Cardiac muscle cell (in vitro differentiated cells and primary cell): ENCODE data around the gene MYO5A. TPM values are rescaled to one million over a fixed set of nuclear protein-coding genes. Genes with fewer than 3 reads are reported as not detected.

Experiments used
- DNase-seq, 2 donors: peaks; one replicate each; pipeline versions ENCODE4 v3.0.0 to v3.0.0-alpha.2; 2010 to 2017; ENCODE audit warnings: low read depth in 1 of 2, low spot score in 1 of 2
- H3K27ac ChIP-seq: fragments of 200-600 bp; sonication (generic); 2 replicates; pipeline ENCODE4 v1.5.1; 2016
- H3K27me3 ChIP-seq: fragments of 200-600 bp; sonication (generic); 2 replicates; pipeline ENCODE4 v1.6.0; 2016; ENCODE audit warnings: control low read depth
- H3K36me3 ChIP-seq: fragments of 200-600 bp; sonication (generic); 2 replicates; pipeline ENCODE4 v1.5.1; 2016; ENCODE audit warnings: control low read depth
- H3K4me1 ChIP-seq: fragments of 200-600 bp; sonication (generic); 2 replicates; pipeline ENCODE4 v1.8.1; 2017; ENCODE audit warnings: low read depth, mild to moderate bottlenecking, mixed run types
- H3K4me3 ChIP-seq: fragments of 200-600 bp; sonication (generic); 2 replicates; pipeline ENCODE4 v1.5.1; 2016; ENCODE audit warnings: mild to moderate bottlenecking
- H3K9me3 ChIP-seq: fragments of 200-600 bp; sonication (generic); 2 replicates; pipeline ENCODE4 v1.5.1; 2017; ENCODE audit warnings: low read depth, mild to moderate bottlenecking, control low read depth
- polyA plus RNA-seq: library from polyadenylated mRNA; unstranded; fragments of >200 nt; fragmentation: Nextera tagmentation; extraction: Ambion mirVana; gene quantifications from 2 replicates; pipeline ENCODE4 v1.2.1, GENCODE V29; 2016
- total RNA-seq: library from RNA; depleted of rRNA; stranded (reverse); fragments of >200 nt; gene quantifications from 2 replicates; pipeline ENCODE4 v1.2.3, GENCODE V29; 2016
- TF ChIP-seq, protein P1 (sequence below): IDR thresholded peaks from 2 replicates; pipeline ENCODE4 v1.5.1; 2012; ENCODE audit warnings: low read depth, mild to moderate bottlenecking, low read length

MYO5A gene
- total and polyA plus RNA-seq, 2 experiments from 2014 or later, result 5.1 to 27.7 TPM

DNA sequence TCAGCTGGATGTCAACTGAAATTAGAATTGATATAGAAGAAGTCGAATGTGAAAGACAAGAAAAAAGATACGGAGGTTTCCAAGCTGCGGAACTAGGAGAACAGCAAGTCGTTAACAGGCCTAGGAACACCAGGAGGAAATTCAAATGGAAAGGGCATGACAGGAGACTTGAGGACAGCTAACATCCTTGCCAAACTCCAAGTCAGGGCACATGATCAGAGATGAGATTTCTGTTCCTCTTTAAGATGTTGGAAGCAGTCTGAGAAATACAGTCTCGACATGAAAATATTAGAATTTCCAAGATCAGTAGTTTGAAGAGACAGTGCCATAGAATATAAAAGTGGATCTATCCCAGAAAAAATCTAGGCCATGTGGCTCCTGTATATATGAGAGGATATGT is 5.0 kb downstream of the MYO5A start:
- H3K4me1 ChIP-seq, result no peaks in the 10 kb centered on the region

DNA sequence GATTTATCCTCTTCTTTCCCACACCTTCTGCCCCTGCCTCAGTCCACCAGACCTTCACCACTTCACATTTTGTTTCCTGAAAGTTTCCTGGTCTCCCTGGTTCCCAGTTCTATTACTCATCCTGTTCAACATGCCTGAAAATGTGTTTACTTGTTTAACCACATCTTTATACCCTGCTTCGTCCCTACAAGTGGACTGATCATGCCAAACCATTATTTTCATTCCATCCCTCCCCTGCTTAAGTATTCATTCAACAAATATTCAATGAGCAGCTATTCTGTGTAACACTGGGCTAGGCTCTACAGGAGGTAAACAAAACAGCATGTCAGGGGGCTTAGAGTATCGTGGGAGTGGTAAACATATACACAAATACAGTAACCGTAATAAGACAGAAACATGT is 5.5 kb downstream of the MYO5A start:
- no peaks in the 10 kb centered on the region for H3K36me3 ChIP-seq
- H3K9me3 ChIP-seq, result no peaks in the 10 kb centered on the region
- no peak overlapping the region for H3K4me3 ChIP-seq
- TF ChIP-seq, protein P1, sequence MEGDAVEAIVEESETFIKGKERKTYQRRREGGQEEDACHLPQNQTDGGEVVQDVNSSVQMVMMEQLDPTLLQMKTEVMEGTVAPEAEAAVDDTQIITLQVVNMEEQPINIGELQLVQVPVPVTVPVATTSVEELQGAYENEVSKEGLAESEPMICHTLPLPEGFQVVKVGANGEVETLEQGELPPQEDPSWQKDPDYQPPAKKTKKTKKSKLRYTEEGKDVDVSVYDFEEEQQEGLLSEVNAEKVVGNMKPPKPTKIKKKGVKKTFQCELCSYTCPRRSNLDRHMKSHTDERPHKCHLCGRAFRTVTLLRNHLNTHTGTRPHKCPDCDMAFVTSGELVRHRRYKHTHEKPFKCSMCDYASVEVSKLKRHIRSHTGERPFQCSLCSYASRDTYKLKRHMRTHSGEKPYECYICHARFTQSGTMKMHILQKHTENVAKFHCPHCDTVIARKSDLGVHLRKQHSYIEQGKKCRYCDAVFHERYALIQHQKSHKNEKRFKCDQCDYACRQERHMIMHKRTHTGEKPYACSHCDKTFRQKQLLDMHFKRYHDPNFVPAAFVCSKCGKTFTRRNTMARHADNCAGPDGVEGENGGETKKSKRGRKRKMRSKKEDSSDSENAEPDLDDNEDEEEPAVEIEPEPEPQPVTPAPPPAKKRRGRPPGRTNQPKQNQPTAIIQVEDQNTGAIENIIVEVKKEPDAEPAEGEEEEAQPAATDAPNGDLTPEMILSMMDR, result no peak
- peaks cover 16% of the 10 kb centered on the region for H3K27me3 ChIP-seq
- no peak overlapping the region for H3K27ac ChIP-seq
- H3K4me1 ChIP-seq, result no peaks in the 10 kb centered on the region
- peak in 1 of 2 donors; percentile 23 for DNase-seq

More for the DNA sequence above, 5.0 kb downstream of the MYO5A start:
- Histone ChIP-seq H3K9me3 (no peaks in the 10 kb centered on the region), H3K4me3 (no peak overlapping the region), H3K36me3 (no peaks in the 10 kb centered on the region), H3K27me3 (peaks cover 16% of the 10 kb centered on the region), H3K27ac (no peak overlapping the region)
- TF ChIP-seq, protein P1, result no peak
- DNase-seq, result no peak

DNA sequence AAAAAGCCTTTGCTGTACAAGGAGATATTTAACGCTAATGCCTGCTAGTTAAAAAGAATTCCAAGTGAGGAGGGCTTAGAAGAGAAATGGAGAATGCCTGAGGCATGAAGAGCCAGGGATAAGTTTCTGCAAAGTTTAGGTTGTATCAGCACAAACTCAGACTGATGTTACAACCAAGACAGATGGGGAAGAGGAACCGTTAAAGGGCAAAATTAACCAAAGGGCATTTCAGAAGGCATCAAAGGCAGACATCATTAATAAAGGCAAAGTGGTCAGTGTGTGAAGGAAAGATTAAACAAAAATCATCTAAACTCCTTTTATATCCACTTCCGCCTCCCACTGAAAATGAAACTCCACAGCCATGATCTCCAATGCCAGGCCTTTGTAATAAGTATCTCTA is 7.0 kb downstream of the MYO5A start:
- TF ChIP-seq, protein P1, result no peak
- peaks cover 4% of the 10 kb centered on the region for H3K27me3 ChIP-seq
- no peak overlapping the region for H3K27ac ChIP-seq
- no peak overlapping the region for H3K4me3 ChIP-seq
- H3K4me1 ChIP-seq, result no peaks in the 10 kb centered on the region
- no peaks in the 10 kb centered on the region for H3K36me3 ChIP-seq
- H3K9me3 ChIP-seq, result no peaks in the 10 kb centered on the region
- no peak for DNase-seq

DNA sequence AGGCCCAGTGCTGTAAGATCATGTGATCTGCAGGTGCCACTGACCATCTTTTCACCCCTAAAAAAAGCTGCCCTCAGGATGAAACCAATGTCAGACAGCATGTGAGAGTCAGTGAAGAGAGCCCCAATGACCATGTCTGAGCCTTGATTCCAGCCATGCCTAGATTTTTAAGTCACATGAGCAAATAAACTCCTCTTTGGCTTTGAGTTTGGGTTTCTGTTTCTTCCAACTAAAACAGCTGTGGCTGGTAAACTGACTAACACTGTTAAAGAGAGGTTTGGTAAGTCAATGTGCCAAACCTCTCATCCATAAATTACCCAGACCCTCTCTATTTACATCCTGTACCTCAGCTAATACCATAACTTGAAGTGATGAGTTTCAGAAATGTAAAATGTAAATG is 8.3 kb downstream of the MYO5A start:
- Histone ChIP-seq H3K27ac (no peak overlapping the region), H3K4me3 (no peak overlapping the region), H3K4me1 (no peaks in the 10 kb centered on the region), H3K9me3 (no peaks in the 10 kb centered on the region), H3K27me3 (no peaks in the 10 kb centered on the region), H3K36me3 (no peaks in the 10 kb centered on the region)
- DNase-seq, result no peak
- TF ChIP-seq, protein P1, result no peak

DNA sequence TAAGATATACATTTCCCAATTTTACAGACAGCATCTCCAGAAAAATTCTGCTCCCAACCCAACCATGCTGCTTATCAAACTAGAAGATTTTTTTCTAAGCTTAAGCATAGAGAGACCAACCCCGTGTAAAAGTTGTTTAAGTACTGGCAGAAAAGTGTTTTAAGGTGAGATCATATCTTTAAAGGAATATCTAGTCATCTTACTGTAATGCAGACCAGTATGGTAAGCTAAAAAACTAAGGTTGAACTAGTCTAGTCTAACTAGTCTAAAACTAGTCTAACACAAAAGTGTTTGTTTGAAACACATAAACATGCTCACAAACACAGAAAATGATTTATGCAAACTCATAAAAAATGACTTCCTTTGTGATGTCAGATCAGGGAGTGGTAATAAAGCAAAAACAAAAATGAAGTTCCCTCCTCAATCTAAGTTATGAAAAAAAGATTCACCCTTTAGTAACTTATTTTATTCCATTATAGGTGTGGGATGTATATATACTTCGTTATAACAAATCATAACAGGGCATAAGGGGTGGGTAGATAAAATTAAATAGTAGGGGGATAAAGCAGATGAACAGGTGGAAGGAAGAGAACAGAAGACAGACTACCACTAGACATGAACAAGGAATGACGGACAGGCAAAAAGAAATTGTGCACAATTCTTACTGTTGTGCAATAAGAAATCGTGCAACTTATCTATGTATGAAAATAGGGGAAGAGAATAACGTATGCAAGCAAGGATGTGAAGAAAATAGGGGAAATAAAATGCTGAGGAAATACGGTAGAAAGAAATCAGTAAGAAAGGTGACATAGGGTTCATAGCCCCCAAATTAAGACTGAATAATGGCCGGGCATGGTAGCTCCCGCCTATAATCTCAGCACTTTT is 10.0 kb downstream of the MYO5A start:
- Histone ChIP-seq H3K4me1 (no peaks in the 10 kb centered on the region), H3K27ac (no peak overlapping the region), H3K9me3 (no peaks in the 10 kb centered on the region), H3K36me3 (no peaks in the 10 kb centered on the region), H3K27me3 (no peaks in the 10 kb centered on the region), H3K4me3 (no peak overlapping the region)
- no peak for DNase-seq
- TF ChIP-seq, protein P1, result no peak
